Trophoblast cell (in vitro differentiated cells and primary cell): ENCODE measurements around the gene KCNMA1.

ENCODE experiments used
- DNase-seq, 2 donors: peaks; one replicate each; pipeline ENCODE4 v3.0.0-alpha.2; 2016
- H2AFZ ChIP-seq: 2 replicates; pipeline ENCODE4 v1.6.1; 2013; ENCODE audit warnings: low read length, moderate library complexity, mild to moderate bottlenecking; ENCODE audit not compliant: insufficient read depth, poor library complexity
- H2AK5ac ChIP-seq: 2 replicates; pipeline ENCODE4 v1.6.1; 2013; ENCODE audit warnings: mild to moderate bottlenecking, low read length
- H2BK120ac ChIP-seq: 2 replicates; pipeline ENCODE4 v1.6.1; 2013; ENCODE audit warnings: low read length, mild to moderate bottlenecking, moderate library complexity; ENCODE audit not compliant: insufficient read depth, poor library complexity
- H2BK12ac ChIP-seq: 2 replicates; pipeline ENCODE4 v1.6.1; 2013; ENCODE audit warnings: mild to moderate bottlenecking, low read length, moderate library complexity
- H2BK5ac ChIP-seq: 2 replicates; pipeline ENCODE4 v1.6.1; 2013; ENCODE audit warnings: low read length, low read depth, moderate library complexity, mild to moderate bottlenecking; ENCODE audit not compliant: poor library complexity
- H3K14ac ChIP-seq: 2 replicates; pipeline ENCODE4 v1.6.1; 2013; ENCODE audit warnings: mild to moderate bottlenecking, low read length
- H3K18ac ChIP-seq: 2 replicates; pipeline ENCODE4 v1.6.1; 2013; ENCODE audit warnings: mild to moderate bottlenecking, low read length
- H3K23ac ChIP-seq: 2 replicates; pipeline ENCODE4 v1.6.1; 2013; ENCODE audit warnings: low read length
- H3K27ac ChIP-seq: 2 replicates; pipeline ENCODE4 v1.5.1; 2013; ENCODE audit warnings: low read depth, mild to moderate bottlenecking, inconsistent platforms, low read length, moderate library complexity
- H3K27me3 ChIP-seq: 2 replicates; pipeline ENCODE4 v1.6.1; 2013; ENCODE audit warnings: inconsistent platforms, mild to moderate bottlenecking, low read length, moderate library complexity; ENCODE audit not compliant: insufficient read depth
- H3K36me3 ChIP-seq, 2 experiments: 1 replicate in 1 of 2; 2 replicates in 1 of 2; pipeline ENCODE4 v1.6.1; 2013; ENCODE audit warnings: low read length in 2 of 2, mild to moderate bottlenecking in 2 of 2, moderate library complexity in 1 of 2; ENCODE audit not compliant: insufficient read depth in 2 of 2, control insufficient read depth in 1 of 2
- H3K4ac ChIP-seq: 2 replicates; pipeline ENCODE4 v1.6.1; 2013; ENCODE audit warnings: low read depth, mild to moderate bottlenecking, low read length, moderate library complexity
- H3K4me1 ChIP-seq, 2 experiments: 1 replicate in 1 of 2; 2 replicates in 1 of 2; pipeline ENCODE4 v1.6.1; 2013; ENCODE audit warnings: low read length in 2 of 2, mild to moderate bottlenecking in 2 of 2, moderate library complexity in 1 of 2; ENCODE audit not compliant: insufficient read depth in 2 of 2, control insufficient read depth in 1 of 2
- H3K4me2 ChIP-seq: 2 replicates; pipeline ENCODE4 v1.6.1; 2013; ENCODE audit warnings: inconsistent platforms, mild to moderate bottlenecking, low read length, moderate library complexity
- H3K4me3 ChIP-seq: 2 replicates; pipeline ENCODE4 v1.5.1; 2013; ENCODE audit warnings: mild to moderate bottlenecking, low read depth, low read length, inconsistent platforms
- H3K79me1 ChIP-seq: one replicate; pipeline ENCODE4 v1.6.1; 2013; ENCODE audit warnings: low read length
- H3K79me2 ChIP-seq: 2 replicates; pipeline ENCODE4 v1.6.1; 2013; ENCODE audit warnings: low read length, mild to moderate bottlenecking; ENCODE audit not compliant: control insufficient read depth, insufficient read depth, poor library complexity
- H3K9ac ChIP-seq: 2 replicates; pipeline ENCODE4 v1.6.1; 2013; ENCODE audit warnings: mild to moderate bottlenecking, low read length
- H3K9me3 ChIP-seq: 2 replicates; pipeline ENCODE4 v1.6.1; 2013; ENCODE audit warnings: low read depth, mild to moderate bottlenecking, control low read depth, inconsistent platforms, low read length; ENCODE audit not compliant: insufficient read depth
- H4K12ac ChIP-seq: 2 replicates; pipeline ENCODE4 v1.6.1; 2013; ENCODE audit warnings: low read depth, mild to moderate bottlenecking, low read length, moderate library complexity
- H4K8ac ChIP-seq: 2 replicates; pipeline ENCODE4 v1.6.1; 2013; ENCODE audit warnings: low read depth, mild to moderate bottlenecking, low read length, moderate library complexity
- H4K91ac ChIP-seq: one replicate; pipeline ENCODE4 v1.6.1; 2013; ENCODE audit warnings: low read depth, mild to moderate bottlenecking, low read length, moderate library complexity
- WGBS: extraction: QIAGEN DNeasy Blood & Tissue Kit; methylation state at CpG from one replicate; pipeline ENCODE4 v1.1.7; 2013; ENCODE audit warnings: missing lambda C conversion rate; ENCODE audit not compliant: insufficient read length, insufficient coverage; ENCODE audit errors: extremely low coverage; 5-methylcytosine and 5-hydroxymethylcytosine counted together

KCNMA1 gene

GRCh38 chr10:77358656-77359055, 279.0 kb downstream of the KCNMA1 start:
- Histone ChIP-seq H3K18ac (no peak overlapping the region), H2BK120ac (no peak overlapping the region), H3K27ac (no peak overlapping the region), H2AK5ac (no peak overlapping the region), H2BK12ac (peak overlapping the region; percentile 23), H3K4me2 (no peak overlapping the region), H3K14ac (no peak overlapping the region), H3K4ac (no peak overlapping the region), H3K79me1 (peaks cover 4% of the 10 kb centered on the region), H3K9me3 (peaks cover 7% of the 10 kb centered on the region), H2BK5ac (no peak overlapping the region), H3K23ac (no peak overlapping the region), H3K9ac (no peak overlapping the region), H4K91ac (peak overlapping the region; percentile 16), H3K79me2 (no peaks in the 10 kb centered on the region), H3K4me1 (peaks cover 9 to 13% of the 10 kb centered on the region in 2 experiments), H3K4me3 (no peak overlapping the region), H2AFZ (no peak overlapping the region), H3K36me3 (peaks cover 6 to 13% of the 10 kb centered on the region in 2 experiments), H4K8ac (no peak overlapping the region), H3K27me3 (no peaks in the 10 kb centered on the region), H4K12ac (no peak overlapping the region)
- no peak for DNase-seq
- WGBS = no CpG with 5 or more reads among the region's 5 CpGs

DNA sequence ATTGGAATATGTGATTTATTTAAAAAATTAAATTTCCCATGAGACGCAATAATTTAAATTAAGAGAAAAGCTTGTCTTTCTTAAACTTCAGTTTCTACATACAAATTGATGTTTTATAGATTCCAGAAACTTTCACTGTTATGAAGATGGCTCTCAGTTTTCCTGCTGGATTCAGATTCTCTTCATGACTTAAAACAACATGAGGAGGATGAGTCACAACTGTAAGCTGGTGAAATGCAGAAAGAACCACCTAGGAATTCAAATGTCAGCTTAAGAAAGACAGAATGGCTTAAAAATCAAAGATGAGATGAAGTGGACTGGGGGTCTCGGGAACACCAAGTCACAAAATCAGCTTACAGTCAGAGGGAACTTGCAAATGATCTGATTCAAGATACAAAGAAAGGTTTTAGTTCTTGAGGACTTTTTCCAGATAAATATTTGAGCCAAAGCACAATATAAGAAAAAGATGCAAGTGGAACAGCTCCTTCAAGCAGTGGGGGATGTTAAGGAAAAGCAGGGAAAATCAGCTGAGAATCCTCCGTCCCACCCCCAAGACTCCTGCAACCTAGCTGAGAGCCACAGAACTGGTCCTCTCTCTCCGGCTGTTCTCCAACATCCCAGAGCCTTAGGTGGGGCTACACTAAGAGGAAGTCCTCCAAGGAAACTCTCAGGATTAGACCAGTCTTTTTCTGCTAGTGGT, 279.8 kb downstream of the KCNMA1 start:
- Histone ChIP-seq H3K4me1 (peaks cover 9 to 13% of the 10 kb centered on the region in 2 experiments), H3K18ac (no peak overlapping the region), H3K9me3 (peaks cover 7% of the 10 kb centered on the region), H4K8ac (no peak overlapping the region), H3K27ac (no peak overlapping the region), H2BK12ac (no peak overlapping the region), H3K79me2 (no peaks in the 10 kb centered on the region), H3K79me1 (peaks cover 4% of the 10 kb centered on the region), H2AK5ac (no peak overlapping the region), H3K4me3 (no peak overlapping the region), H2AFZ (no peak overlapping the region), H4K91ac (no peak overlapping the region), H2BK120ac (no peak overlapping the region), H3K4ac (no peak overlapping the region), H3K4me2 (no peak overlapping the region), H2BK5ac (no peak overlapping the region), H3K14ac (no peak overlapping the region), H3K36me3 (peaks cover 6 to 13% of the 10 kb centered on the region in 2 experiments), H3K27me3 (no peaks in the 10 kb centered on the region), H3K23ac (no peak overlapping the region), H3K9ac (no peak overlapping the region), H4K12ac (no peak overlapping the region)
- no CpG with 5 or more reads among the region's 4 CpGs for WGBS
- DNase-seq = no peak

- Histone ChIP-seq H2BK12ac (no peak overlapping the region), H3K4me1 (peaks cover 9 to 13% of the 10 kb centered on the region in 2 experiments), H2AFZ (no peak overlapping the region), H3K4ac (no peak overlapping the region), H3K14ac (no peak overlapping the region), H3K9ac (no peak overlapping the region), H3K18ac (no peak overlapping the region), H2BK120ac (no peak overlapping the region), H4K12ac (no peak overlapping the region), H3K4me2 (no peak overlapping the region), H3K36me3 (peaks cover 6 to 13% of the 10 kb centered on the region in 2 experiments), H3K27ac (no peak overlapping the region), H3K27me3 (no peaks in the 10 kb centered on the region), H3K79me1 (peaks cover 4% of the 10 kb centered on the region), H2BK5ac (no peak overlapping the region), H3K79me2 (no peaks in the 10 kb centered on the region), H3K9me3 (peaks cover 7% of the 10 kb centered on the region), H2AK5ac (no peak overlapping the region), H3K4me3 (no peak overlapping the region), H4K91ac (no peak overlapping the region), H4K8ac (no peak overlapping the region), H3K23ac (no peak overlapping the region)
- DNase-seq = no peak
Observed at GRCh38 chr10:77357185-77357584, 280.4 kb downstream of the KCNMA1 start.

GRCh38 chr10:77355844-77356243, 281.8 kb downstream of the KCNMA1 start:
- H3K27me3 ChIP-seq = no peaks in the 10 kb centered on the region
- no peak overlapping the region for H4K8ac ChIP-seq
- no peak overlapping the region for H2AFZ ChIP-seq
- peaks cover 4% of the 10 kb centered on the region for H3K79me1 ChIP-seq
- peaks cover 0 to 5% of the 10 kb centered on the region in 2 experiments for H3K36me3 ChIP-seq
- no peak overlapping the region for H3K4me3 ChIP-seq
- H3K27ac ChIP-seq = no peak overlapping the region
- no peak overlapping the region for H3K9ac ChIP-seq
- no peak overlapping the region for H3K18ac ChIP-seq
- no peak overlapping the region for H3K4me2 ChIP-seq
- H4K91ac ChIP-seq = no peak overlapping the region
- no peak overlapping the region for H3K14ac ChIP-seq
- no peak overlapping the region for H2BK12ac ChIP-seq
- no peak overlapping the region for H2AK5ac ChIP-seq
- no peak for DNase-seq
- no peaks in the 10 kb centered on the region for H3K9me3 ChIP-seq
- peaks cover 8 to 10% of the 10 kb centered on the region in 2 experiments for H3K4me1 ChIP-seq
- H3K79me2 ChIP-seq = no peaks in the 10 kb centered on the region
- no peak overlapping the region for H3K23ac ChIP-seq
- H2BK120ac ChIP-seq = no peak overlapping the region
- H4K12ac ChIP-seq = no peak overlapping the region
- H3K4ac ChIP-seq = no peak overlapping the region
- H2BK5ac ChIP-seq = no peak overlapping the region
- WGBS = 100% methylated on average over 1 of the region's 4 CpGs
